WTC11 (cell line): Measurements from ENCODE around the gene UQCRQ. TPM values are rescaled to one million over a fixed set of nuclear protein-coding genes. Genes with fewer than 3 reads are reported as not detected.

Experiments used
- ATAC-seq: fragments of 200-7000 bp; cut with Tn5 transposase; 2 replicates; pipeline ENCODE4 v1.10.0; 2021; ENCODE audit warnings: mild to moderate bottlenecking, moderate library complexity
- CTCF ChIA-PET: fragments of 300-600 bp; sonication (Branson Sonifier 250); formaldehyde crosslinking; loops from one replicate; lab custom pipeline; 2021; ENCODE audit warnings: antibody characterized with exemption; lab: Charles Lee
- POLR2A ChIA-PET: fragments of 350-600 bp; sonication (Branson Sonifier 250); formaldehyde crosslinking; loops from one replicate; lab custom pipeline; 2021; ENCODE audit warnings: antibody characterized with exemption; lab: Charles Lee
- DNase-seq: peaks from one replicate; pipeline ENCODE4 v3.0.0; 2021; ENCODE audit warnings: low spot score
- H3K27ac Mint-ChIP-seq: 2 replicates; pipeline ENCODE4 v1.8.0; 2021; ENCODE audit warnings: mixed read lengths
- H3K27me3 Mint-ChIP-seq: 2 replicates; pipeline ENCODE4 v1.8.0; 2021; ENCODE audit warnings: low read depth, mild to moderate bottlenecking, moderate library complexity, mixed read lengths
- H3K36me3 Mint-ChIP-seq: 2 replicates; pipeline ENCODE4 v1.8.0; 2021; ENCODE audit warnings: mixed read lengths
- H3K4me1 Mint-ChIP-seq: 2 replicates; pipeline ENCODE4 v1.8.0; 2022; ENCODE audit warnings: mixed read lengths
- H3K4me3 Mint-ChIP-seq: 2 replicates; pipeline ENCODE4 v1.8.0; 2021; ENCODE audit warnings: mild to moderate bottlenecking, moderate library complexity, mixed read lengths
- H3K9me3 Mint-ChIP-seq: 2 replicates; pipeline ENCODE4 v1.8.0; 2021; ENCODE audit warnings: mixed read lengths
- ATF3 ChIP-seq: sonication (generic); formaldehyde crosslinking; conservative IDR thresholded peaks from 2 replicates; pipeline ENCODE4 v1.8.1; 2022; ENCODE audit warnings: mild to moderate bottlenecking, missing genetic modification reagents
- ATF6 ChIP-seq: sonication (generic); formaldehyde crosslinking; IDR thresholded peaks from 2 replicates; pipeline ENCODE4 v1.8.1; 2023; ENCODE audit warnings: mild to moderate bottlenecking, missing genetic modification reagents
- E2F1 ChIP-seq: sonication (generic); formaldehyde crosslinking; IDR thresholded peaks from 2 replicates; pipeline ENCODE4 v1.8.0; 2022; ENCODE audit warnings: mild to moderate bottlenecking, missing genetic modification reagents
- ELF4 ChIP-seq: sonication (generic); formaldehyde crosslinking; IDR thresholded peaks from 2 replicates; pipeline ENCODE4 v1.8.1; 2022; ENCODE audit warnings: low read depth, mild to moderate bottlenecking, moderate library complexity, missing genetic modification reagents
- IRF1 ChIP-seq: sonication (generic); formaldehyde crosslinking; IDR thresholded peaks from 2 replicates; pipeline ENCODE4 v1.8.0; 2023; ENCODE audit warnings: missing genetic modification reagents
- JAZF1 ChIP-seq: fragments of 250-450 bp; sonication (Bioruptor Pico); IDR thresholded peaks from 2 replicates; pipeline ENCODE4 v1.9.0; 2021; ENCODE audit warnings: moderate library complexity, mild to moderate bottlenecking, inconsistent platforms
- MLX ChIP-seq: sonication (generic); formaldehyde crosslinking; IDR thresholded peaks from 2 replicates; pipeline ENCODE4 v1.8.1; 2023; ENCODE audit warnings: mild to moderate bottlenecking, missing genetic modification reagents, moderate library complexity
- MYBL2 ChIP-seq: sonication (generic); formaldehyde crosslinking; IDR thresholded peaks from 2 replicates; pipeline ENCODE4 v1.8.1; 2023; ENCODE audit warnings: mild to moderate bottlenecking, moderate library complexity, missing genetic modification reagents
- NR1H2 ChIP-seq: sonication (generic); formaldehyde crosslinking; IDR thresholded peaks from 2 replicates; pipeline ENCODE4 v1.9.0; 2021; ENCODE audit warnings: mild to moderate bottlenecking, moderate library complexity, missing genetic modification reagents
- PRDM15 ChIP-seq: sonication (generic); formaldehyde crosslinking; IDR thresholded peaks from 2 replicates; pipeline ENCODE4 v1.8.0; 2022; ENCODE audit warnings: missing genetic modification reagents
- SMAD4 ChIP-seq: sonication (generic); formaldehyde crosslinking; IDR thresholded peaks from 2 replicates; pipeline ENCODE4 v1.8.0; 2022; ENCODE audit warnings: mild to moderate bottlenecking, missing genetic modification reagents
- TCF7 ChIP-seq: sonication (generic); formaldehyde crosslinking; IDR thresholded peaks from 2 replicates; pipeline ENCODE4 v1.8.0; 2022; ENCODE audit warnings: mild to moderate bottlenecking, low read depth, missing genetic modification reagents, moderate library complexity
- TEAD4 ChIP-seq: sonication (generic); formaldehyde crosslinking; IDR thresholded peaks from 2 replicates; pipeline ENCODE4 v1.8.0; 2022; ENCODE audit warnings: mild to moderate bottlenecking, missing genetic modification reagents
- ZNF138 ChIP-seq: sonication (generic); formaldehyde crosslinking; conservative IDR thresholded peaks from 2 replicates; pipeline ENCODE4 v1.8.1; 2022; ENCODE audit warnings: mild to moderate bottlenecking, moderate library complexity, missing genetic modification reagents
- ZNF219 ChIP-seq: sonication (generic); formaldehyde crosslinking; IDR thresholded peaks from 2 replicates; pipeline ENCODE4 v1.8.0; 2023; ENCODE audit warnings: missing genetic modification reagents, mild to moderate bottlenecking, borderline replicate concordance
- ZNF263 ChIP-seq: sonication (generic); formaldehyde crosslinking; IDR thresholded peaks from 2 replicates; pipeline ENCODE4 v1.8.1; 2022; ENCODE audit warnings: low read depth, mild to moderate bottlenecking, moderate library complexity, missing genetic modification reagents
- ZNF396 ChIP-seq: fragments of 250-450 bp; sonication (Bioruptor Pico); IDR thresholded peaks from 2 replicates; pipeline ENCODE4 v1.8.0; 2021; ENCODE audit warnings: mild to moderate bottlenecking, moderate library complexity, borderline replicate concordance
- ZNF416 ChIP-seq: fragments of 250-450 bp; sonication (Bioruptor Pico); IDR thresholded peaks from 2 replicates; pipeline ENCODE4 v1.9.0; 2021; ENCODE audit warnings: mild to moderate bottlenecking, inconsistent platforms
- ZNF671 ChIP-seq: fragments of 250-450 bp; sonication (Bioruptor Pico); IDR thresholded peaks from 2 replicates; pipeline ENCODE4 v1.8.0; 2021; ENCODE audit warnings: mild to moderate bottlenecking
- ZSCAN18 ChIP-seq: fragments of 250-450 bp; sonication (Bioruptor Pico); IDR thresholded peaks from 2 replicates; pipeline ENCODE4 v2.1.2; 2022; ENCODE audit warnings: mild to moderate bottlenecking, moderate library complexity
- total RNA-seq: library from RNA; stranded (reverse); gene quantifications from 3 replicates; pipeline ENCODE4 v1.2.3, GENCODE V29; 2021

The UQCRQ gene
- total RNA-seq, 1 experiment from 2014 or later, result 256 TPM

GRCh38 chr5:132884548-132884947 lies 18.1 kb downstream of the UQCRQ start (continued):
- TF ChIP-seq ELF4 (CRISPR knock-in tag), result no peak
- no peak for TF ChIP-seq SMAD4 (CRISPR knock-in tag)
- no peak for TF ChIP-seq ATF6 (CRISPR knock-in tag)
- TF ChIP-seq MYBL2 (CRISPR knock-in tag), result no peak

GRCh38 chr5:132886064-132886823 lies 19.8 kb downstream of the UQCRQ start:
- DNase-seq, result no peak
- Mint-ChIP-seq H3K27me3 (no peaks in the 10 kb centered on the region), H3K4me3 (no peak overlapping the region), H3K4me1 (no peaks in the 10 kb centered on the region), H3K36me3 (peaks cover 61% of the 10 kb centered on the region), H3K27ac (no peak overlapping the region)
- no peak for ATAC-seq
- CTCF ChIA-PET, result no interaction called here
- TF ChIP-seq ZNF138 (CRISPR knock-in tag) (no peak), E2F1 (CRISPR knock-in tag) (no peak), PRDM15 (CRISPR knock-in tag) (no peak), ZNF671 (CRISPR knock-in tag) (no peak), TEAD4 (no peak), ZSCAN18 (no peak), ZNF416 (CRISPR knock-in tag) (no peak), IRF1 (CRISPR knock-in tag) (no peak), MLX (CRISPR knock-in tag) (no peak), ATF3 (no peak), NR1H2 (CRISPR knock-in tag) (no peak), TCF7 (CRISPR knock-in tag) (no peak), JAZF1 (no peak), ZNF219 (CRISPR knock-in tag) (no peak), ZNF396 (no peak), ZNF263 (CRISPR knock-in tag) (no peak)
- TF ChIP-seq, all 79 proteins: peak for 0
- no peaks in the 10 kb centered on the region for H3K9me3 Mint-ChIP-seq
- POLR2A ChIA-PET, result no interaction called here
